ENCODE measurements around the gene TSHZ1.

DNA sequence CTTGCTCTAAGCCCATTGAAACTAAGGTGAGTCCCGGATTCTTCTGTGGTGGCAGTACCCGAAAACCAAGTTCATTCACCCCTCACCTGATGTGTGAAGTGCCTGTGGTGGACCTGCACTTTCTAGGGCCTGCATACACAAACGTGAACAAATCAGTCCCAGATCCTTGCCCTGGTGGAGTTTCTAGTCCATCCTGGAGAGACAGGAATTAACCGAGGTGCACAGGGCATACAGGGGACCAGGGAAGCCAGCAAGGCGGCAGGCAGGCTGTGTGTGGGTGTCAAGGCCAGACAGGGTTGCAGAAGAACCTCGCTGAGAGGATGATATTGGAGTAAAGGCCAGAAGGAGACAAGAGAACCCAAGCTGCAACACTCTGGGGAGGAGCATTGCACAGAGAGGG lies 110.8 kb downstream of the TSHZ1 start:
- TF ChIP-seq, protein P1, sequence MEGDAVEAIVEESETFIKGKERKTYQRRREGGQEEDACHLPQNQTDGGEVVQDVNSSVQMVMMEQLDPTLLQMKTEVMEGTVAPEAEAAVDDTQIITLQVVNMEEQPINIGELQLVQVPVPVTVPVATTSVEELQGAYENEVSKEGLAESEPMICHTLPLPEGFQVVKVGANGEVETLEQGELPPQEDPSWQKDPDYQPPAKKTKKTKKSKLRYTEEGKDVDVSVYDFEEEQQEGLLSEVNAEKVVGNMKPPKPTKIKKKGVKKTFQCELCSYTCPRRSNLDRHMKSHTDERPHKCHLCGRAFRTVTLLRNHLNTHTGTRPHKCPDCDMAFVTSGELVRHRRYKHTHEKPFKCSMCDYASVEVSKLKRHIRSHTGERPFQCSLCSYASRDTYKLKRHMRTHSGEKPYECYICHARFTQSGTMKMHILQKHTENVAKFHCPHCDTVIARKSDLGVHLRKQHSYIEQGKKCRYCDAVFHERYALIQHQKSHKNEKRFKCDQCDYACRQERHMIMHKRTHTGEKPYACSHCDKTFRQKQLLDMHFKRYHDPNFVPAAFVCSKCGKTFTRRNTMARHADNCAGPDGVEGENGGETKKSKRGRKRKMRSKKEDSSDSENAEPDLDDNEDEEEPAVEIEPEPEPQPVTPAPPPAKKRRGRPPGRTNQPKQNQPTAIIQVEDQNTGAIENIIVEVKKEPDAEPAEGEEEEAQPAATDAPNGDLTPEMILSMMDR (IDR thresholded peaks at IDR 0.05; ENCODE audit: insufficient read depth, low read length, poor library complexity, severe bottlenecking), result no peak
- no peak for TF ChIP-seq EZH2phosphoT487 (conservative IDR thresholded peaks at IDR 0.05; ENCODE audit: low read length)

Measured in SU-DHL-6 (cell line).